K562 (cell line): ENCODE measurements around the gene LRRC15. TPM values are rescaled to one million over a fixed set of nuclear protein-coding genes. Genes with fewer than 3 reads are reported as not detected.

Experiments
- ATAC-seq: fragments of 200-7000 bp; cut with Tn5 transposase; 3 replicates; pipeline ENCODE4 v1.9.1; 2020; ENCODE audit warnings: moderate library complexity
- BruUV-seq: library from RNA; stranded (reverse); fragments of 400-500 nt; replicated peaks from 2 replicates; lab custom pipeline; 2021; lab: Mats Ljungman, UMichigan
- CTCF ChIA-PET: fragments of 300-600 bp; formaldehyde crosslinking; extraction: SDS; loops from one replicate; lab custom pipeline; 2021; ENCODE audit warnings: low intra/inter-chr PET ratio; lab: Yijun Ruan, JAX
- POLR2A ChIA-PET: fragments of 300-600, 350-650 bp; sonication (Branson Sonifier 250); formaldehyde crosslinking; extraction: SDS; loops from one replicate; lab custom pipeline; 2021; ENCODE audit warnings: antibody characterized with exemption, inconsistent platforms; lab: Yijun Ruan, JAX
- DNase-seq, 4 experiments: peaks; one replicate each; pipeline versions ENCODE4 v3.0.0 to v3.0.0-alpha.2; 2011 to 2018; ENCODE audit warnings: low spot score in 3 of 4, mixed read lengths in 3 of 4; ENCODE audit errors: extremely low read depth in 1 of 4
- FAIRE-seq: peaks from 2 replicates; lab custom pipeline; 2011; peaks lifted over from hg19 to GRCh38; lab: Jason Lieb, UNC
- H2AFZ ChIP-seq: 2 replicates; pipeline ENCODE4 v1.6.0; 2011; ENCODE audit warnings: low read depth, low read length, control low read depth, inconsistent platforms
- H3K27ac ChIP-seq: fragments of 200-600 bp; 3 replicates; pipeline ENCODE4 v1.8.0; 2011; ENCODE audit warnings: low read depth, mild to moderate bottlenecking, control low read depth, inconsistent platforms, low read length, moderate library complexity, mixed read lengths; ENCODE audit errors: extremely low read depth
- H3K27me3 ChIP-seq, 2 experiments: fragments of 300-600 bp in 1 of 2; 2 replicates in 1 of 2; 3 replicates in 1 of 2; pipeline versions ENCODE4 v1.6.0 to v1.8.0; 2011; ENCODE audit warnings: inconsistent platforms in 2 of 2, low read length in 2 of 2, mild to moderate bottlenecking in 1 of 2, mixed read lengths in 1 of 2, moderate library complexity in 1 of 2; ENCODE audit not compliant: control insufficient read depth in 2 of 2, insufficient read depth in 2 of 2
- H3K36me3 ChIP-seq: fragments of 300-600 bp; 3 replicates; pipeline ENCODE4 v1.8.0; 2011; ENCODE audit warnings: mild to moderate bottlenecking, low read length, inconsistent platforms; ENCODE audit not compliant: control insufficient read depth, insufficient read depth
- H3K4me1 ChIP-seq, 2 experiments: fragments of 200-600 bp in 1 of 2; replicated peaks in 1 of 2; 2 replicates in 1 of 2; 3 replicates in 1 of 2; pipeline versions ENCODE4 v1.5.1 to v1.8.0; 2011; ENCODE audit warnings: inconsistent platforms in 2 of 2, low read length in 2 of 2, mild to moderate bottlenecking in 1 of 2, mixed read lengths in 1 of 2, moderate library complexity in 1 of 2; ENCODE audit not compliant: control insufficient read depth in 2 of 2, insufficient read depth in 2 of 2
- H3K4me2 ChIP-seq: 2 replicates; pipeline ENCODE4 v1.6.1; 2011; ENCODE audit warnings: low read length, control low read depth, inconsistent platforms, mixed read lengths; ENCODE audit not compliant: insufficient read depth
- H3K4me3 ChIP-seq: fragments of 200-600 bp; sonication (generic), shearing (Covaris generic); 2 replicates; pipeline ENCODE4 v1.5.1; 2016; ENCODE audit warnings: control low read depth, inconsistent platforms
- H3K79me2 ChIP-seq: fragments of 200-600 bp; 3 replicates; pipeline ENCODE4 v1.8.0; 2011; ENCODE audit warnings: low read length, inconsistent platforms; ENCODE audit not compliant: control insufficient read depth, insufficient read depth
- H3K9ac ChIP-seq, 2 experiments: 2 replicates each; pipeline versions ENCODE4 v1.6.0 to v1.6.1; 2011; ENCODE audit warnings: low read depth in 2 of 2, low read length in 2 of 2, control low read depth in 1 of 2, inconsistent platforms in 1 of 2, mild to moderate bottlenecking in 1 of 2, mixed read lengths in 1 of 2; ENCODE audit not compliant: insufficient read depth in 1 of 2
- H3K9me1 ChIP-seq: one replicate; pipeline ENCODE4 v1.6.0; 2011; ENCODE audit warnings: inconsistent platforms, mild to moderate bottlenecking, low read length, moderate library complexity; ENCODE audit not compliant: control insufficient read depth, insufficient read depth
- H3K9me3 ChIP-seq: replicated peaks from 2 replicates; pipeline ENCODE4 v1.5.1; 2011; ENCODE audit warnings: low read depth, low read length, inconsistent platforms; ENCODE audit not compliant: control insufficient read depth, insufficient read depth
- H4K20me1 ChIP-seq: replicated peaks from 2 replicates; pipeline ENCODE4 v1.6.1; 2011; ENCODE audit warnings: low read length, inconsistent platforms, mixed read lengths; ENCODE audit not compliant: control insufficient read depth, insufficient read depth
- CBFA2T2 ChIP-seq: fragments of 450-650 bp; conservative IDR thresholded peaks from 2 replicates; pipeline ENCODE4 v1.6.1; 2017; ENCODE audit warnings: mild to moderate bottlenecking
- ILK ChIP-seq: fragments of 450-650 bp; IDR thresholded peaks from 2 replicates; pipeline ENCODE4 v1.6.1; 2016; ENCODE audit warnings: missing genetic modification characterization, low read depth, mild to moderate bottlenecking, missing compliant biosample characterization, moderate library complexity, borderline replicate concordance
- KDM1A ChIP-seq, 2 experiments: fragments of 450-650 bp; IDR thresholded peaks; 2 replicates each; pipeline ENCODE4 v1.6.1; 2016; ENCODE audit warnings: mild to moderate bottlenecking in 2 of 2
- MXI1 ChIP-seq: IDR thresholded peaks from 2 replicates; pipeline ENCODE4 v1.6.1; 2011; ENCODE audit warnings: low read depth, mild to moderate bottlenecking, improper control_type of control experiment, low read length
- NELFE ChIP-seq: IDR thresholded peaks from 2 replicates; pipeline ENCODE4 v1.6.1; 2011; ENCODE audit warnings: mild to moderate bottlenecking; ENCODE audit not compliant: insufficient read depth, insufficient read length
- PHF21A ChIP-seq: fragments of 450-650 bp; IDR thresholded peaks from 2 replicates; pipeline ENCODE4 v1.6.1; 2017; ENCODE audit warnings: low read depth, borderline replicate concordance
- SMAD4 ChIP-seq: fragments of 250-450 bp; sonication (Bioruptor Pico); conservative IDR thresholded peaks from 2 replicates; pipeline ENCODE4 v1.8.0; 2021; ENCODE audit warnings: inconsistent platforms, mild to moderate bottlenecking, moderate library complexity
- SNIP1 ChIP-seq: fragments of 450-650 bp; IDR thresholded peaks from 2 replicates; pipeline ENCODE4 v1.7.1; 2017; ENCODE audit warnings: low read depth, mild to moderate bottlenecking
- STAG1 ChIP-seq: sonication (generic); formaldehyde crosslinking; IDR thresholded peaks from 2 replicates; pipeline ENCODE4 v1.5.0; 2020; ENCODE audit warnings: missing genetic modification reagents, borderline replicate concordance
- ZBTB1 ChIP-seq: sonication (generic); formaldehyde crosslinking; IDR thresholded peaks from 2 replicates; pipeline ENCODE4 v1.8.1; 2023; ENCODE audit warnings: missing genetic modification reagents, low read depth, mild to moderate bottlenecking, borderline replicate concordance
- ZBTB7A ChIP-seq: IDR thresholded peaks from 2 replicates; pipeline ENCODE4 v1.6.1; 2011; ENCODE audit warnings: low read depth, mild to moderate bottlenecking, low read length, moderate library complexity, borderline replicate concordance; ENCODE audit not compliant: control insufficient read depth
- ZNF584 ChIP-seq: fragments of 200-800 bp; sonication (Bioruptor generic); IDR thresholded peaks from 2 replicates; pipeline ENCODE4 v1.6.1; 2016; ENCODE audit warnings: low read depth, mild to moderate bottlenecking, missing genetic modification characterization, missing compliant biosample characterization
- ZSCAN32 ChIP-seq: fragments of 450-650 bp; formaldehyde crosslinking; IDR thresholded peaks from 2 replicates; pipeline ENCODE4 v1.4.0; 2020; ENCODE audit warnings: mild to moderate bottlenecking, moderate library complexity
- WGBS: fragments of 100-300 bp; shearing (Covaris generic); methylation state at CpG from one replicate; pipeline ENCODE4 v1.1.6; 2016; ENCODE audit warnings: low coverage, mixed read lengths; ENCODE audit not compliant: insufficient coverage; ENCODE audit errors: missing lambda C conversion rate; 5-methylcytosine and 5-hydroxymethylcytosine counted together
- in situ Hi-C: fragments of 300-500 bp; cut with MboI; formaldehyde crosslinking; loops from 4 replicates; pipeline ENCODE4 v1.15.0; 2018; ENCODE audit warnings: inconsistent platforms, mixed read lengths
- intact Hi-C: fragments of 100-400 bp; cut with micrococcal nuclease; formaldehyde crosslinking; loops from 2 replicates; pipeline ENCODE4 v1.14.2; 2022
- polyA plus RNA-seq, 8 experiments: library from polyadenylated mRNA; depleted of rRNA in 4 of 8; stranded (reverse) in 5 of 8; unstranded in 3 of 8; fragments of >200 nt; fragmentation: Nextera tagmentation in 2 of 8; fragmentation: Illumina TruSeq in 1 of 8; extraction: Ambion mirVana in 2 of 8; extraction: Trizol in 1 of 8; gene quantifications; 2 replicates each; pipeline versions ENCODE4 v1.2.1 to v1.2.3, GENCODE V29; 2011 to 2014; ENCODE audit warnings: inconsistent platforms in 1 of 8, missing spikeins in 1 of 8
- total RNA-seq, 7 experiments: library from RNA; depleted of rRNA in 6 of 7; stranded (reverse); fragments of >200 nt in 6 of 7; fragmentation: Illumina TruSeq in 2 of 7; extraction: Trizol in 2 of 7; gene quantifications; 2 replicates each; pipeline versions ENCODE4 v1.2.1 to v1.2.3, GENCODE V29; 2011 to 2021; ENCODE audit warnings: low replicate concordance in 1 of 7
- TF ChIP-seq, protein P1 (sequence below), 2 experiments: IDR thresholded peaks; 2 replicates each; pipeline ENCODE4 v1.6.1; 2011; ENCODE audit warnings: borderline replicate concordance in 1 of 2, control low read depth in 1 of 2, low read depth in 1 of 2, low read length in 1 of 2, mild to moderate bottlenecking in 1 of 2, mixed read lengths in 1 of 2, moderate library complexity in 1 of 2; ENCODE audit not compliant: insufficient read depth in 1 of 2, insufficient read length in 1 of 2, poor library complexity in 1 of 2, severe bottlenecking in 1 of 2; ENCODE audit errors: extremely low read depth in 1 of 2
- TF ChIP-seq, protein P2 (sequence below): sonication (generic); formaldehyde crosslinking; IDR thresholded peaks from 2 replicates; pipeline ENCODE4 v1.8.1; 2023; ENCODE audit warnings: mild to moderate bottlenecking, missing genetic modification reagents

The LRRC15 gene
- total and polyA plus RNA-seq, 9 of the 15 experiments (the other 6 are each of a cell fraction or from before 2014, with no cell fraction given), result not detected

DNA sequence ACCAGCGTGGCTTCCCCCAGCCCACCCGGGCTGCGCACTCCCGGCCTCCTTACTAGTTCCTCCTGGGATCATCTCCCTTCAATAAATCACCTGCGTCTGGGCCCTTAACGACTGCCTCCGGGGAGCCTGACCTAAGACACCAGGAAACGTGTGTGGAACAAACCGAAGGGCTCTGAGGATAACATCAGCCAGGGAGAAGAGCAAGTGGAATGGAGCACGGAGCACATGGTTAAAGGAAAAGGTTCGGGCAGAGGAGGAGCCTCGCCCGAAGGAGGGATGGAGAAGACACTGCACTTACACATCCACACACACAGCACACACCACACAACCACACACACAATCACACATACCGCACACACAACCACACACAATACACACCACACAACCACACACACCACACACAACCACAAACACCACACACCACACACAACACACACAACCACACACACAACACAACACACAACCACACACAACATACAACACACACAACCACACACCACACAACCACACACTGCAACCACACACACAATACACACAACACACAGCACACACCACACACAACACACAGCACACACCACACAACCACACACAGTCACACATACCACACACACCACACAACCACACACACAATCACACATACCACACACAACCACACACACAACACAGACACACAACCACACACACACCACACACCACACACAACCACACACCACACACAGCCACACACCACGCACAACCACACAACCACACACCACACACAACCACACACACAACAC lies 43.2 kb downstream of the LRRC15 start:
- no peaks in the 10 kb centered on the region for H4K20me1 ChIP-seq
- H3K4me3 ChIP-seq, result no peak overlapping the region
- FAIRE-seq (peak; percentile 96), ATAC-seq (no peak), DNase-seq (peak in 2 of 4 experiments; percentile 33 to 50)
- H3K9me1 ChIP-seq, result no peaks in the 10 kb centered on the region
- no TSS peak for BruUV-seq
- H3K4me1 ChIP-seq, result peaks cover 13 to 54% of the 10 kb centered on the region in 2 experiments; a peak in 4 of 5 replicates
- no peak overlapping the region; the same call in 1 of the 2 replicates for H3K4me2 ChIP-seq
- POLR2A ChIA-PET, result no interaction called here
- no peak overlapping the region; the same call in 2 of the 3 replicates for H3K27ac ChIP-seq
- H3K9ac ChIP-seq, result no peak overlapping the region
- peak overlapping the region; percentile 52 for H2AFZ ChIP-seq
- intact Hi-C loops (loop anchor here (10.0 kb wide), 1 partner anchor 732 kb away; the partner anchor contains the start of gene OPA1), in situ Hi-C loops (loop anchor here (10.0 to 25.0 kb wide), 2 partner anchors 672 to 1864 kb away; no protein-coding TSS in a partner anchor)
- WGBS, result 23% methylated on average over 13 of the region's 15 CpGs
- no peaks in the 10 kb centered on the region; the same call in 1 of the 2 replicates for H3K9me3 ChIP-seq
- H3K79me2 ChIP-seq, result no peaks in the 10 kb centered on the region
- CTCF ChIA-PET, result interaction anchor here (0.5 kb wide), 1 partner anchor 273 kb away, joined by 3 read pairs; no protein-coding TSS in a partner anchor
- H3K36me3 ChIP-seq, result no peaks in the 10 kb centered on the region
- peaks cover 0 to 34% of the 10 kb centered on the region in 2 experiments; a peak in 3 of 5 replicates for H3K27me3 ChIP-seq
- TF ChIP-seq ZSCAN32 (no peak), ZBTB7A (no peak), ILK (tag) (no peak), MXI1 (no peak), ZNF584 (CRISPR knock-in tag) (no peak), SNIP1 (peak; percentile 49; the same call in 1 of the 2 replicates), NELFE (no peak), KDM1A (IDR thresholded peaks at IDR 0.05) (peak; percentile 48 to 68; a peak in 3 of 4 replicates), STAG1 (CRISPR knock-in tag) (peak; percentile 46; the same call in 1 of the 2 replicates), SMAD4 (CRISPR knock-in tag) (no peak), ZBTB1 (CRISPR knock-in tag) (no peak), CBFA2T2 (no peak), PHF21A (no peak)
- TF ChIP-seq, protein P1, sequence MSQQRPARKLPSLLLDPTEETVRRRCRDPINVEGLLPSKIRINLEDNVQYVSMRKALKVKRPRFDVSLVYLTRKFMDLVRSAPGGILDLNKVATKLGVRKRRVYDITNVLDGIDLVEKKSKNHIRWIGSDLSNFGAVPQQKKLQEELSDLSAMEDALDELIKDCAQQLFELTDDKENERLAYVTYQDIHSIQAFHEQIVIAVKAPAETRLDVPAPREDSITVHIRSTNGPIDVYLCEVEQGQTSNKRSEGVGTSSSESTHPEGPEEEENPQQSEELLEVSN (IDR thresholded peaks at IDR 0.05; ENCODE audit: borderline replicate concordance in 1 of 2, extremely low read depth in 1 of 2, insufficient read depth in 1 of 2, insufficient read length in 1 of 2, low read depth in 1 of 2, low read length in 1 of 2, poor library complexity in 1 of 2, severe bottlenecking in 1 of 2), result no peak
- TF ChIP-seq, protein P2, sequence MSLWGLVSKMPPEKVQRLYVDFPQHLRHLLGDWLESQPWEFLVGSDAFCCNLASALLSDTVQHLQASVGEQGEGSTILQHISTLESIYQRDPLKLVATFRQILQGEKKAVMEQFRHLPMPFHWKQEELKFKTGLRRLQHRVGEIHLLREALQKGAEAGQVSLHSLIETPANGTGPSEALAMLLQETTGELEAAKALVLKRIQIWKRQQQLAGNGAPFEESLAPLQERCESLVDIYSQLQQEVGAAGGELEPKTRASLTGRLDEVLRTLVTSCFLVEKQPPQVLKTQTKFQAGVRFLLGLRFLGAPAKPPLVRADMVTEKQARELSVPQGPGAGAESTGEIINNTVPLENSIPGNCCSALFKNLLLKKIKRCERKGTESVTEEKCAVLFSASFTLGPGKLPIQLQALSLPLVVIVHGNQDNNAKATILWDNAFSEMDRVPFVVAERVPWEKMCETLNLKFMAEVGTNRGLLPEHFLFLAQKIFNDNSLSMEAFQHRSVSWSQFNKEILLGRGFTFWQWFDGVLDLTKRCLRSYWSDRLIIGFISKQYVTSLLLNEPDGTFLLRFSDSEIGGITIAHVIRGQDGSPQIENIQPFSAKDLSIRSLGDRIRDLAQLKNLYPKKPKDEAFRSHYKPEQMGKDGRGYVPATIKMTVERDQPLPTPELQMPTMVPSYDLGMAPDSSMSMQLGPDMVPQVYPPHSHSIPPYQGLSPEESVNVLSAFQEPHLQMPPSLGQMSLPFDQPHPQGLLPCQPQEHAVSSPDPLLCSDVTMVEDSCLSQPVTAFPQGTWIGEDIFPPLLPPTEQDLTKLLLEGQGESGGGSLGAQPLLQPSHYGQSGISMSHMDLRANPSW (CRISPR knock-in tag), result no peak
